HG02981 (cell line): ENCODE results near the gene SLC19A1.

Experiments
- ATAC-seq: cut with Tn5 transposase; IDR thresholded peaks from one replicate; pipeline ENCODE4 v1.9.1; 2021; ENCODE audit warnings: mild to moderate bottlenecking, moderate library complexity; ENCODE audit not compliant: unreplicated experiment

The SLC19A1 gene

DNA sequence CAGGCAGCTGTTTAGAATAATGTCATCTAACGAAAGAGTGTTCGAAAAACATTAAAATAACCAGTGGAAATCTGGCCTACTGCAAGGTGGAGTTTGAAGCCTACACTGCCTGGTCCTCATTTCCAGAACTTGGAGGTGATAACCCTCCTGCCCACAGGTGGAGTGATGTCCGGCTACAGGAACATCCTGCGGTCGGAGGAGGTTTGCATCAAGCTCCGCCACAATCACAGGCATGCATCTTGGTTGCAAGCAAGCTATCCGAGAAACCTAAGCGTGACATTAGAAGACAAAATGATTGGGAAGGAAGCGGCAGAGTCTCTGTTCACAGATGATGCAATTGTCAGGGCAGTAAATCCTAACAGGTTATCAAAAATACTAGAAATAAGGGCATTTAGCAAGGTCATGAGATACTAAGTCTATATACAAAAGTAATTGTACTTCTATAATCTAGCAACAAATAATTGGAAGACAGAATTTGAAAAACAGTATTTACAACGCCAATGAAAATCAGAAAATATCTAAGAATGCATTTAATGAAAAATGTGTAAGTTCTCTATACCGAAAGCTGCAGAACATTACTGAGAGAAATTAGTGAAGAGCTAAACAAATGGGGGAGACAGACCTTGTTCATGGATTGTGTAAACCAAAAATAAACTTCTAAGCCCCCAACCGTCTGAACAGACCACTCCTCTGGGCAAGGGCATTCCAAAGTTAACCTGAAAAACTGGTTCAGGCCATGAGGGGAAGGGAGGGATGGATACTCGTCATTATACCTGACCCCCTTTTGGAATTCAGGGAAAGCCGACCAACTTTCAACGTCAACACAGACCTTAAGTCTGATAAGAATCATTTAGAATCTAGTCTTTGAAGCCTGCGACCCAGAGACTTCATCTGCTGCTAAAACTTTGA lies 4.7 kb upstream of the SLC19A1 start:
- ATAC-seq = no peak

DNA sequence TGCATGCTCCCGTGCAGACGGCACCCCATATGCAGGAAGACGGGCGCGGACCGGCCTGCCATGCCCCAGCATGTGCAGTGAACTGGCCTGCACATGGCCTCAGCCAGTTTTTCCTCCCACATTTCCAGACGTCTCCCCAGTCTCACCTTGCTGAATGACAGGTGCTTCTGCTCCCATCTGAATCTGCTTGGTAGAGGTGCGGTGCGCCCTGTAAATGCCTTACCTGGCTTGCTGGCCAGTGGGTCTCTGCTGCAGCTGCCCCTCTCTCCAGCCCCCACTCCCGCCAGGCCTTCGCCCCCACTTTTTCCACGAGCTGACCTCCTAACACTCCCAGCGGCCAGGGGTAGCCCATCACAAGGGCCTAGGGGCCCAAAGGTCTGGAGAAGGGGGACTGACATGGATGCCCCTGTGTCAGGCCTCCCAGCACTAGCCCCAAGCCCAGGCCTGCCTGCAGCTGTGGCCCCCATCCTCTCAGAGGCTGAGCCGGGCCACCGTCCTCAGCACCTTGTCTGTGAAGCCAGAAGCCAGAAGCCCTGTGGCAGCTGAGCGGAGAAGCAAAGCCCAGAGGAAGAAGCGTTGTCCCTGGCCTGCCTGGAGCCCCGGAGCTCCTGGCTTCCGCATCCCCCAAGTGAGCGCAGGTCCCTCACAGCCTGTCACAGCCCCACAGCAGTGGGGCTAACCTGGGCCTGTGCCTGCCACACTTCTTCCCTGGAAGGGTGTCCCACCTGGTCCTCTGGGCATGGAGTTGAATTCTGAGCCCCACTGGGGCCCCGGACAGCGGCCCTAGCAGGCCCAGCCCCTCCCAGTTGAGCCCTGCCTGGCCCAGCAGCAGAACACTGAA lies 3.7 kb upstream of the SLC19A1 start:
- no peak for ATAC-seq

DNA sequence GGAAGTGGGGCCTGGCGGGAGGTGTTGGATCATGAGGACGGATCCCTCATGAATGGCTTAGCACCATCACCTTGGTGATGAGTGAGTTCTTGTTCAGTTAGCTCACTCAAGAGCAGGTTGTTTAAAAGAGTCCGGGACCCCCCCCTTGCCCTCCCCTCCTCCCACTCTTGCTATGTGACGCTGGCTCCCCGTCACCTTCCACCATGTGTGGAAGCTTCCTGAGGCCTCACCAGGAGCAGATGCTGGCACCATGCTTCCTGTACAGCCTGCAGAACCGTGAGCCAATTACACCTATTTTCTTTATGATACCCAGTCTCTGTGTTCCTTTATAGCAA lies 3.0 kb upstream of the SLC19A1 start:
- no peak for ATAC-seq

DNA sequence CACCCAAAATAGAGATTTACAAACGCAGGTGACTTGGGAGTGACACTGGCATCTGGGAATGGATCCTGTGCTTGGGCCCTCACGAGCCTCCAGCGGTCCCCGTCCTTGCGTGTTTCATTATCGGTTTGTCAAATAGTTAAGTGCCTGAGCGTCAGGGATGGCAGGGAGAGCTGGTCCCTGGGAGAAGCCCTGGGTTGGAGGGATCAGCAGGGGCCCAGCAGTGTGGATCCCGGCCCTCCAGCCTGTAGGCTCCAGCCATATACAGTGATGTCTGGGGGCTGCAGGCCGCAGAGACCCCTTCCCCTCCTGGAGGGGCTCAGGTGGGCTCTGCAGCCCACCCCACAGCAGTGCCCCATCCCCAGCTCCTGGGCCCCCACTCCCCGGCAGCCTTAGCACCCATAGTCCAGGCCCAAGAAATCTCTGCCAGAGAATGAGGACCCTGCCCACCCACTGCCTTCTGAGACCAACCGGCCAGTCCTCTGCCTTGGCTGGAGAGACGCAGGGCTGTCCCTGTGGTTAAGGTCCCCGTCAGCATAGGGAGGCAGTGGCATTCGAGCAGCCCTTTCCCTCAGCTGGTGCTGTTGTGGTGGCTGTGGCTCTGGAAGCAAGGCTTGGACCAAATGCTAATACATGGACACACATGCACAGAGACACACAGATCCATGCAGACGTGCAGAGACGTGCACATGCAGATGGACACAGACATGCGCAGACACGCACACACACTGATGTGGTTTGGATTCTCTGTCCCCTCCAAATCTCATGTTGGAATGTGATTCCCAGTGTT lies 2.4 kb upstream of the SLC19A1 start:
- ATAC-seq = no peak

DNA sequence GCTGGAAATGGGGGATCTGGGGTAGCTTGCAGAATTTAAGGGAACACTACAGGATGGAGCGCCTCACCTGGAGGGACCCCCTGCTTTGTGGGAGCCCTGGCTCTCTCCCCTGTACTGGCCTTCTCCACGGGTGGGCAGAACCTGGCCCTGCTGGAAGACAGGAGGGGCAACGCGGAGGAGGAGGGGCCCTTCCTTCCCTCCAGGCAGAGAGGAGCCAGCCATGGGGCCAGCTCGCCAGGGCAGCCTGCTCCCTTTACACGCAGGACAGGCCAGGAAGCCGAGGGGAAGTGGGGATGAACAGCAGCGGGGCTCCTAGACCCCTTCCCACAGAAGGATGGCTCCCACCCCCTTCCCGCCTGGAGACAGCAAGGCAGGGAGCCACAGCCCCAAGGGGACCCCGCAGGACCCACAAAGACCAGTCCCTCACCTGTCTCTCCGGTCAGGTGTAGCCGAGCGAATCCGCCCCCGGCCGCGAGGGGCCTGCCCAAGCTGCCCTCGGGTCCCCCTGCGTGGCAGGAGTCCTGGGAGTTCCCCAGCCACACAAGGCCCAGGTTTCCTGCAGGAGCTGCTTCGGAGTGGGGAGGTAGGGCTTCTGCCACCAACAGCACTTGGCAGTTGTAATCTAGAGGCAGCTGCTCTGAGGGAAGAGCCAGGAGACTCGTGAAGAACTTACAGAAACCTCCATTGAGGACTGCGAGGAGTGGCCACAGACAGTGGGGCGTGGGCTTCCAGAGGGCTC lies 1.6 kb upstream of the SLC19A1 start:
- no peak for ATAC-seq

DNA sequence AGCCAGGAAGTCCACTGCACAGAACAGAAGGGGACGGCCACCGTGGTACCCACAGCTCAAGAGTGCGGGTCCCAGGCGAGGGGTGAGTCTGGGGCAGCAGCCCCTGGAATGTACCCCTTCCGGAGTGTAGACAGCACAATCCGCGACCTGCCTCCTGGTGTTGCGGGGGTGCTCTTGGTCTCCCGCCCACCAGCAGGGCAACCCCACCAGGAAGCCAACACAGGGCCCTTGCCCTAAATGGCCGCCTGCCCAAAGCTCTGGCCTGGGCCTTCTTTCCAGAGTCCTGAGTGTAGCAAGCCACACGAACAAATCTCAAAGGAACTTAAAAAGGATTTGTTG lies 1.1 kb upstream of the SLC19A1 start:
- no peak for ATAC-seq

DNA sequence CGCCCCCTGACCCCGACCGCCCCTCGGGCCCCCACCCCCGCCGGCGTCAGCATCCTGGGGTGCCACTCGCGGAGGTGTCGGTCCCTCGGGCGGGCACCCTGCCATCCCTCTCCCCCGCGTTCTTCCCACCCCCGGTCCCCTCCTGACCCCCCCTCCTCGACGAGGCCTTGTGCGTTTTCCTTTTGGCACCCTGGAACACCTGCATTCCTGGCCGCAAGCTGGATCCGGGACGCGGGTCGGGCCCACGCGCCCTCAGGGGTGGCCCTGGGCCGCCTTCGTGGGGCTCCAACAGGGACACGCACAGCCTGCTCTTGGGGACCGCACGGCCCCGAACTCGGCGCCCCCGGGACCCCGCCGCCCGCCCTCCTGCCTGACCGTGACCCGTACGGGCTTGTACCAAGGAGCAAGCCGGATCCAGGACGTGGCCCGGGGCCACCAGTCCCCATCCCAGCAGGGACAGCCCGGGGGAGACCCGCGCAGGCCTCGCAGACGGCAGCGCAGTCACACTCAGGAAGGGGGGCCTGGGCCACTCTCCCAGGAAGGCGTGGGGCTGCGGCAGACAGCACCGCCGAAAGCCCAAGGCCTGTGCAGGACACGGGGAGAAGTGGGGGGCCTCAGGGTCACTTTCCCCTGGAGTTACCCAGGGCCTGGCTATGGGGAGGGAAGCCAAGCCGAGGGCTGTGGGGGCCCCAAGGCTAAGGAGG lies 579 bp upstream of the SLC19A1 start:
- no peak for ATAC-seq

DNA sequence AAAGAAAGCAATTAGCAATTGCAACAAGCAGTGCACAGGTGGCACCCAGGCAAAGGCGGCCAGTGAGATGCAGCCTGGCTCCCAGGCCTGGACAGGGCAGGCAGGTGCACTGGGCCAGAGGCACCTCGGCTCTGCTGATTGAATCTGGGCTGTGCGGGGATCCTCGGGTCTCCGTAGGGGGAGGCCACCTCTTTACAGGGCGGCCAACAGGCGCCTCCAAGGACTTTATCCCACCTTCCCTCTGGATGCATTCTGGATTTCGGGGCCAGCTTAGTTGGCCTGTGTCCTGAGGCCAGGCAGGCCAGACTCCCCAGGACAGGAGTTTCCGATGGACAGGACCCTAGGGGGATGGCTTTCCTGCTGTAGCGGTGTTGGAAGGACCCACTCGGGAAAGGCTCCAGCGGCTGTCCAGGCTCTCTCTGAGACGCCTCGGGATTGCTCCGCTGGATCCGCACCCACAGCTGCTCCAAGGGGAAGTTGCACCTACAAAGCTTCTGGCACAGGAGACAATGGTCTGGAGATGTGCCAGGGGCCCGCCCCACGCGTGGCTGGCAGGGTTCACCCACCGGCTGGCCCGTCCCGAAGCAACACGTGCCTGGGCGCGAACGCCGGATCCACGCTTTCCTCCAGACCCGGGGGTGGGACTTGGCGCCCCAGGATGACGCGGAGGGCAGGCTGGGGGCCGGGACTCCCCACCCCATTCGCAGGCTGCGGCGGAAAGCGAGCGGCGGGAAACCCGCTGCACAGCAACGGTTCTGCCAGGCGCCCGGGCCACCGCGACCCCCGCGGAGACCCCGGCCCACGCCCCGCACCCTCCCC lies 810 bp downstream of the SLC19A1 start:
- ATAC-seq = no peak

DNA sequence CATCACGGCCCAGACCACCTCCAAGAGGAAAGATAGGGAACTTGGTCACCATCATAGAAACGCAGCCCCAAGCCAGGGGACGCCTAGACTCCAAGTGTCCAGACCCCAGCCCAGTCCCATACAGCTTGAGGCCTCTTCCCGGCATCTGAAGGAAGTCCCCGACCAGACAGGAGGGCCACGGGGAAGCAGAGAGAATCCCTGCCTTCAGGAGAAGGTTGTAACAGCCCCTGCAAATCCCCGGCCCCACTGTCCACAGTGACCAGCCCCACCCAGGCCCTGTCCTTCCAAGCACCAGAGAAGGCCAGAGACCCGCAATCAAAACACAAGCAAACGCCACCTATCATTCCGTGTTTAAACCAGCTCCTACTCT lies 1.7 kb downstream of the SLC19A1 start:
- ATAC-seq = no peak

DNA sequence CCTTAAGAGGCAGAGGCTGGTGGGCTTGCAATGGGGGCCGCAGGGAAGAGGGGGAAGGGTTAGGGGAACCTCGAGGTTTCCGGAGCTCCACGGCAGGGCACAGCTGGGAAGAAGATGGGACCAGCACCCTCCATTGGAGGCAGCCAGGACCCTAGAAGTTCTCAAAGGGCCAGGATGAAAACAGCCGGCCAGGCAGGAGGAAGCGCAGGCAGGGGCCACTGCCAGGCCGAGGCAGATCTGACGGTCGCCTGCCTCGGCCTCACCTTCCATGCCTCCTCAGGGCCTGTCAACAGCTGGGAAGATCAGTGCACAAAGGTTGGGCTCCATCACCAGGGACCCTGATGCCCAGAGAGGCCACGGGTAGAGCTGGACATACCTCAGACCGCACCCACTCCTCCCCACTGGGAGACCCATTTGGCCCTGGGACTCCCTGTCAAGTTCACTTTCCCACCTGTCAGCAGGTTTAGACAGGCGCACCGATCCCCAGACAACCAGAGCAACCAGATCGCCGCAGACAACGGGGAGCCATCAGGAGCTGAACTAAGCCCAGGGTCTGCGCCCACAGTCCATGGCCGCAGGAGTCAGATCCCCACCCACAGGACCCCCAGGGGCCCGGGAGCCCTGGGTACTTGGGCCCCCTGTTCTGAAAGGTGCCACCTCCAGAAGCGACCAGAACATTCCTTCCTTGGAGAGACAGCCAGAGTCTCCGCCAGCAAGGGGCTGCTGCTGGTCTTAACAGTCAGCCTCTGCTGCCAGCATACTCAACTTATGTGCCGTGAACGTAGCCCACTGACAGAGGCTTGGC lies 2.2 kb downstream of the SLC19A1 start:
- no peak for ATAC-seq

DNA sequence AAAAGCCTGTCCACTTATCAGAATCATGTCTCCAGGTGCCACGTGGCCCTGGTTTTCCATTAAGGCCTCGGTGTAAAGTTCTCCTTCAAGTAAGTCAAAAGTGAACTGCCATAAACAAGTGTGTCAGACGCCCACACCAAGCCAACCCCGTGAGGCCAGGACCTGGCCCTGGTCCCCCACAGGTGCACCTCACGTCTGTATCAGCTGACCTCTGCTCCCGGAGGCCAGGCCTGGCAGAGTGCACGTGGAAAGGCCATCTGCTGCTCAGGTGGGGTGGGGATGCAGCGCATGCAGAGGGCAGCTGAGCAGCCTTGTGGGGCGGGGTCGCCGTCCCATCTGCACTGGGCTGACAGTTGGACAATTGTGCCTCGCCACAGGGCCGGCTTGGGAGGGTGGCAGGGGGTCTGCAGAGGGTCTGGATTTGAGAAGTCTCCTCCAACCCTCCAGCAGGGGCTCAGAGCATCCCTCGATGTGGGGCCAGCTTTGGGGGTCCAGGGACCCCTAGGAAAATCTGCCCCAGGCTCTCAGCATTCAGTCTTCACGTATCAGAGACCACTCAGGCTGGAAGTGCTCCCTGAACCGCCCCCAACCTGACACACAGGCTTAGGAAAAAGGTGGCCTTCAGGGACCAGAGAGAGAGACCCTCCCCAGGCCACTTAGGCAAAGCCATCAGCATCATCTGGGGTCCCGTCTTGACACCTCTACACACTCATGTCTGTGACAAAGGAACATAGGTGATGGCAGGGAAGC lies 3.0 kb downstream of the SLC19A1 start:
- ATAC-seq = no peak

DNA sequence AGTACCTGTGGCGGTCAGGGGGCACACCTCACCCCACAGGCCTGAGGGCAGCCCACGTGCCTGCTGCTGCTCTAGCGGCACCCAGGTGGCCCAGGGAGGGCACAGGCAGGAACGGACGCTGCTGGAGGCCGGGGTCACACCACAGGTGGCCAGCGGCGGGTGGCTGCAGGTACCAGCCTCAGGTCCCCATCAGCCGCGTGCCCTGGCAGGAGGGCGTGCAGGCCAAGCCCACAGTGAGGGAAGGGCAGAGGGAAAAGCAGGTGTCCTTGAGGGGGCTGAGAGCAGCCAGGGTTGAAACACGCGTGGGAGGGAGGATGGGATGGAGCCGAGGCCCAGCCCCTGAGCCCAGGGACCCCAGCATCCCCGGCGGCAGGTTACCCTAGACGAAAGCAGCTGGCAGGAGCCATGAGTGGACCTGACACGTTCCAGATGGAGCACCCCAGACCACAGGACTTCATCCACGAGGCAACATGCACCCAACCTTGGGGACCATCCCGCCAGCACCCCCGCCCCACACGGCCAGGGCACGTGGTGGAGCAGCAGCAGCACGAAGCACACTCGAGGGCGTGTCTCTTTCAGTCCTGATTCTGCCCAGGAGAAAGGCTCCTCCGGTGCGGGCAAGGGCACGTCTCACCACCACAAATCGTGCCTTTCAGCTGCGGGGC lies 3.7 kb downstream of the SLC19A1 start:
- ATAC-seq = no peak

DNA sequence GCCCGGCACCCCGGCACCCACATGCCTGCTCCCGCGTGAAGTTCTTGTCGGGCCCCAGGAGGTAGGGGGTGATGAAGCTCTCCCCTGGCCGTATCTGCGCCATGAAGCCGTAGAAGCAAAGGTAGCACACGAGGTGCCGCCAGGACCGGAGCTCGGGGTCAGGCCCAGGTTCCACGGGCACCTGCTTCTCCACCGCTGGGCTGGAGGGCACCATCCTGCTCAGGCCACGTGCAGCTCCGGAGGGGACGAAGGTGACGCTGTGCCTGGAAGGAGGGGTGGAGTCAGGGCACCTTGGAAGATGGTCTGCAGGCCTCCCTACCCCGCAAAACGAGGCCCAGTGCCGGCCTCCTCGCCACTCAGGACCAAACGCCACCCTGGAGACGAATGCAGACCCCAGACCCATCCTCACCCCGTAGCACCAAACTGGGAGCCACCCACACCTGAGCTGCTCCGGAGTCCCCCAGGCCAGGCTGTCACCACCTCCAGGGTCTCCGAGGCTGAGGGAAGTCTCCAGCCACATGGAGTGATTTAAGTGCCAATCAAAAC lies 4.4 kb downstream of the SLC19A1 start:
- ATAC-seq = no peak

DNA sequence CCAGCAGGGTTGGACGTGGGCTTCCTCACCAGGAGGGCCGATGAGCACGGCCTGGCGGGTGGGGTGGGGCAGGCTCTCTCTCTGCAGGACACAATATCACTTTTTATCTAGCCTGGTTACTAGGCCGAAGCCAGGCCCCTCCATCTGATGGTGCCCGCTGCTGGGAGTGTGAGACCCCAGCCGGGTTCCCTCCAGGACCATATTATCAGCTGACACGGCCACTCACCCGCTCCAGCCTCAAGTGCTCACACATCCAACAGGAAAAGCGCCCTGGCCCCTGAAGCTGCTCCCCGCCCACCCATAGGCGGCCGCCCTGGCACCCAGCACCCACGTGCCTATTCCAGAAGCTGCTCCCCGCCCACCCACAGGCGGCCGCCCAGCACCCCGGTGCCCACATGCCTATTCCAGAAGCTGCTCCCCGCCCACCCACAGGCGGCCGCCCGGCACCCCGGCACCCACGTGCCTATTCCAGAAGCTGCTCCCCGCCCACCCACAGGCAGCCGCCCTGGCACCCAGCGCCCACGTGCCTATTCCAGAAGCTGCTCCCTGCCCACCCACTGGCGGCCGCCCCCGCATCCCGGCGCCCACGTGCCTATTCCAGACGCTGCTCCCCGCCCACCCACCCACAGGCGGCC lies 5.0 kb downstream of the SLC19A1 start:
- ATAC-seq = no peak

DNA sequence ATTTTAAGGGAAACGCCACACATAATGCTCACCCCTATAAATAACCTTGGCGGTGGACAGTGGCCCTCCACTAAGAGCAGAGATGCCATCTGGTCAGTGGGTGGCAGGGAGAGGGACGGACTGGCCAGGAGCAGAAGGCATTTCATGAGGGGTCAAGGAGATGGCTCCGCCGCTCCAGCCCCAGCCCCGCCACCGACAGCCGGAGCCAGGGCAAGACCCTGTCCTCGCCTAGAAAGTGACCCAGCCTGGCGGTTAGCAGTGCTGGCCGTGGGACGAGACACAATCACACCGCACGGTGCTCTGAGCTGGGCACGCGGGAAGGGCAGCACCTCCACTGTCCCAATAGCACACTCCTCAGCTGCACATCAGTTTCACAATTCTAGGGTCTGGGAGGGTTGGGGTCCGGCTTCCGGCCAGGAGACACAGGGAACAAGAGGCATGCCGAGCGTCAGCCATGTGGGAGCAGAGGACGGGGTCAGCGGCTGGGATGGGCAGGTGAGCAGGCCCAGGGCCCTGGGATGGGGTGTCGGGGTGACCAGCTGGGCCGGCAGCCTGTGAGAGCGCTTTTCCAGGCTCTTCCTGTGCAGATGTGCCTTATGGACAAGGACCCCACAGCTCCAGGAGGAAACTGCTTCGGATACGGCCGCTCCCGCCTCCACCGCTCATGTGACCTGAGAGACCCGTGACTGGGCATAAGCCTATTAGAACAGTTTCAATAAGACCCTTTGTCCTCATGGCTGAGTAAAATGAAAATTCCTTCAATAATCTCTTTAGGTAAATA lies 5.7 kb downstream of the SLC19A1 start:
- ATAC-seq = no peak
